Subcutaneous adipose tissue (tissue), 4 donors: ENCODE results near the gene GMDS. TPM values are rescaled to one million over a fixed set of nuclear protein-coding genes. Genes with fewer than 3 reads are reported as not detected.

Experiments used
- total RNA-seq, 4 donors: library from RNA; depleted of rRNA; stranded (reverse); fragments of >200 nt; gene quantifications; one replicate each; pipeline ENCODE4 v1.1.0, GENCODE V29; 2016
- TF ChIP-seq, protein P1 (sequence below): fragments of 450-650 bp; IDR thresholded peaks from one replicate; pipeline ENCODE4 v1.5.1; 2016; ENCODE audit warnings: low read depth, mild to moderate bottlenecking, control low read depth, antibody characterized with exemption, moderate library complexity

The GMDS gene
- total RNA-seq, 4 donors from 2014 or later, result 10.1 to 17.3 (median 13.9) TPM

DNA sequence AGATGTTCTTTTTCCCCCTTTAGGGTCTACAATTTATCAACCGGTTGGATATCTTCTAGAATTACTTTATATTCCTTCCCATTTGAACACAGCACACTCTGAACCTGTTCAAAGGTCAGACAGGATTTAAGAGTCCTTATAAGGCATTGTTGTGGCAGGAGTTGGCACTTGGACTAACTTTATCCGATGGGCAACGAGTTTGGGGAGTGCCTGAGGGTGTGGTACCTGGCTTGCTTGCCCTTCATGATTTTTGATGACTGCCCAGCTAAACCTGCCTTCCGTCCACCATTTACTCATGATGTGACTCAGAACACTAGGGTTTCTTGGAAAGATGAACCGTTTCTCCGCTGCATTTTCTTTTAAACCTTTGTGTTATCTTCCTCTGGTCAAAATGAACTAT, 350.5 kb downstream of the GMDS start:
- TF ChIP-seq, protein P1, sequence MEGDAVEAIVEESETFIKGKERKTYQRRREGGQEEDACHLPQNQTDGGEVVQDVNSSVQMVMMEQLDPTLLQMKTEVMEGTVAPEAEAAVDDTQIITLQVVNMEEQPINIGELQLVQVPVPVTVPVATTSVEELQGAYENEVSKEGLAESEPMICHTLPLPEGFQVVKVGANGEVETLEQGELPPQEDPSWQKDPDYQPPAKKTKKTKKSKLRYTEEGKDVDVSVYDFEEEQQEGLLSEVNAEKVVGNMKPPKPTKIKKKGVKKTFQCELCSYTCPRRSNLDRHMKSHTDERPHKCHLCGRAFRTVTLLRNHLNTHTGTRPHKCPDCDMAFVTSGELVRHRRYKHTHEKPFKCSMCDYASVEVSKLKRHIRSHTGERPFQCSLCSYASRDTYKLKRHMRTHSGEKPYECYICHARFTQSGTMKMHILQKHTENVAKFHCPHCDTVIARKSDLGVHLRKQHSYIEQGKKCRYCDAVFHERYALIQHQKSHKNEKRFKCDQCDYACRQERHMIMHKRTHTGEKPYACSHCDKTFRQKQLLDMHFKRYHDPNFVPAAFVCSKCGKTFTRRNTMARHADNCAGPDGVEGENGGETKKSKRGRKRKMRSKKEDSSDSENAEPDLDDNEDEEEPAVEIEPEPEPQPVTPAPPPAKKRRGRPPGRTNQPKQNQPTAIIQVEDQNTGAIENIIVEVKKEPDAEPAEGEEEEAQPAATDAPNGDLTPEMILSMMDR, result no peak

DNA sequence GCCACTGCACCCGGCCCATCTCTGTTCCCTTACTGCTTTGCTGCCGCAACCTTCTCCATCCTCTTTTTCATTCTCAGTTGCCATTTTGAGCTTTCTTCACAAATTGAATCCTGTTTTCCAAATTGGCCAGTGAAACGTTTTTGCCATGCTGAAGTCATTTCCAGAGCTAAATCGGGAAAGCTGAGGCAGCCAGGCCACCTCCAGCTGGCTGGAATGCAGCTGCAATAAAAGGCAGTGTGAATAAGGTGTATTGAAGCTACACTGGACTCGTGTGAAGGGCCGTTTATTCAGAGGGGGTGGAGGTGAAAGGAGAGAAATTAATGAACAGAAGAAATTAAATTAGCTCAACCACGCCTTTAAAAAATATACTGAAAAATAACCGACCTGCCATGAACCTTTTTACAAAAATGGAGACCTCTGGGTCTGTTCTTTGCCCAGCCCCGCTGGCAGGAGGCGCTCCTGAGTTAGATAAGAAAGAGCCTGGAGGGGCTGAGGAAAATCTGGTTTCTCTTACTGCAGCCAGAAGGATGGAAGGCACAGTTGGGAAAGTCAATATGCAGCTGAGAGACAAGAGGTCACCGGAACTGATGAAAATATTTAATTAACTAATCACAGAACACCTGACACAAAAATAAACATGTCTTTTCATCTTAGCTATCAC, 351.8 kb downstream of the GMDS start:
- TF ChIP-seq, protein P1, result no peak

DNA sequence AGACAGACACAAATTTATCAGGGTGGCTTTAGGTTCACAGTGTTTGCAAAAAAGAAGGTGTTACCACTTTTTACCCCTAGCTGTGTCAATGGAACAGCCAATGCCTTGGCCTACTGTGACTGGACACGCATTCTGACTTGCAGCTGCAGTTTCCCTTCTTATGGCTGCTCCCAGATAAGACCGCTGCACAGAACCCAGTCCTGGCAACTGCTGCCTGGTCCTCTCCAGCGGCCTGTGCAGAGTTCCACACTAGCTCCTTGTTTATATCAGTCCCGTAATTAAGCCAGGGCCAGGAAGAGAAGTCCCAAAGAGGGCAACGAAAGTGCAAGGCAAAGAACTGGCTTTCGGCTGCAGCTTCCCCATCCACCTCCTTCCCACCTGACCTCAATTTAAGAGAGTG, 352.7 kb downstream of the GMDS start:
- TF ChIP-seq, protein P1, result no peak

DNA sequence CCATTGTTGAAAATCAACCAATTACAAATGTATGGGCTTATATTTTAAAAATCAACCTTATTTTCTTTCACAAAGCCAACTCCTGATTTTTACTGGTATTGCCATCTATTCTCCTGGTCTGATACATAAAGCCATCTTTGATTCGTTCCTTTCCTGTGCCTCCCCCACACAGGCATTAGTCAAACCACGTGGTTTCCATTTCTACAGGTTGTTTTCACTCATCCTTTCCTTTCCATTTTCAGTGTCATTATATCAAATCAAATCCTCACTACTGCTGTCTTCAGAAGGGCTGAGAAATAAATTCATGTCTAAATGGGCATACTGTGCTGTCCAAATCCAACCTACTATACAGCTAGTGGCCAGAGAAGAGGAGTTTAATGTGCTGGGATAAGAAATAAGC, 354.4 kb downstream of the GMDS start:
- TF ChIP-seq, protein P1, result no peak

DNA sequence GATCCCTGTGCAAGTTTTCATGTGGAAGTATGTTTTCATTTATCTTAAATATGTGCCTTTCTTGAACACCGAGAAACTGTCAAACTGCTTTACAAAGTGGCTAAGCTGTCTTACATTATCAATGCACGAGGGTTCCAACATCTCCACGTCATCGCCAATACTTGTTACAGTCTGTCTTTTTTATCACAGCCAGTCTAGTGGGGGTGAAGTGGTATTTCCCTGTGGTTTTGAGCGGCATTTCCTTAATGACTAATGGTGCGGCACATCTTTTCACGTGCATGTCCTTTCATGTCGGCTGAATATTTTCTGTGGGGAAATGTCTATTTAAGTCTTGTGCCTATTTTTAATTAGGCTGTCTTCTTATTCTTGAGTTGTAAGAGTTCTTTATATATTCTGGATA, 355.3 kb downstream of the GMDS start:
- TF ChIP-seq, protein P1, result no peak

DNA sequence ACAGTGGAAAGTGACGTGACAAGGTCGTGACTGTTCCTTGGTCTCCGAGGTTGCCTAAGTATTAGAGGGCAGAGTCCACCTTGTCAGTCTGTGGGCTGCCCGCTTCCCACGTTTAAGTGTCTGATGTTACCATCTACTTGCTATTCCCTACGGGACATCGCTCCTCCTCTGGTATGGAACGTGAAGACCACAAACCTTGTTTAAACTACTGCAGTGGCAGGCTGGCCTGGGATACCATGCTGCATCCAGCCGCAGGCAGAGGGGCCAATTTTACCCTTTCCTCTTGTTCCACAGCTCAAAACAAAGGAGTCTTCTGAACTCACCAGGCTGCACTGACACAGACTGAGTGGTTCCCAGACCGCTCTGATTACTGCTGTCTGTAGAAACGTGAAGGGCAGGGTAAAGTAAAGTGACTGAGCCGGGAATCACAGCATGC, 359.8 kb downstream of the GMDS start:
- TF ChIP-seq, protein P1, result no peak

DNA sequence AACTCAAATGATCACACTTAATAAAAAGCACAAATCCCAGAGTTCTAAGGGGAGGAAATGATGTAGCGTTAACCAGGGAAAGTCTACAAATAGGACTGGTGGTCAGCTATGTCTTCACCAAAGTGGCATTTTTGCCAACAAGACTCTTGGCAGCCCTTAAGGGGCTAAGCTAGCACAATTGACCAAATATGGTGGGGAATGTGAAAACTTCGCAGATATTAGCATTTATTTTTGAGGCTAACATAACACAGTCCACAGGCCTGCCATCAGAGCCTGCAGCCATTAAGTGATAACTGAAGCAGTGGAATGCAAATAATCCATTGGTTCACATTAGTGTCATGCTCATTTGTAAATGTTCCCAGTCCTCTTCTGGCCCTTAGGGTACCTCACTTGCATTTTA, 361.1 kb downstream of the GMDS start:
- TF ChIP-seq, protein P1, result no peak
